GM19035 (cell line): ENCODE measurements around the gene JCAD.
"Not testable (repeated sequence)": the region's sequence is repeated elsewhere in the genome, so short reads cannot be mapped to it uniquely, and the experiment has no call there.

Experiments used
- ATAC-seq: cut with Tn5 transposase; IDR thresholded peaks from one replicate; pipeline ENCODE4 v1.9.1; 2021; ENCODE audit not compliant: unreplicated experiment

Gene JCAD, protein sequence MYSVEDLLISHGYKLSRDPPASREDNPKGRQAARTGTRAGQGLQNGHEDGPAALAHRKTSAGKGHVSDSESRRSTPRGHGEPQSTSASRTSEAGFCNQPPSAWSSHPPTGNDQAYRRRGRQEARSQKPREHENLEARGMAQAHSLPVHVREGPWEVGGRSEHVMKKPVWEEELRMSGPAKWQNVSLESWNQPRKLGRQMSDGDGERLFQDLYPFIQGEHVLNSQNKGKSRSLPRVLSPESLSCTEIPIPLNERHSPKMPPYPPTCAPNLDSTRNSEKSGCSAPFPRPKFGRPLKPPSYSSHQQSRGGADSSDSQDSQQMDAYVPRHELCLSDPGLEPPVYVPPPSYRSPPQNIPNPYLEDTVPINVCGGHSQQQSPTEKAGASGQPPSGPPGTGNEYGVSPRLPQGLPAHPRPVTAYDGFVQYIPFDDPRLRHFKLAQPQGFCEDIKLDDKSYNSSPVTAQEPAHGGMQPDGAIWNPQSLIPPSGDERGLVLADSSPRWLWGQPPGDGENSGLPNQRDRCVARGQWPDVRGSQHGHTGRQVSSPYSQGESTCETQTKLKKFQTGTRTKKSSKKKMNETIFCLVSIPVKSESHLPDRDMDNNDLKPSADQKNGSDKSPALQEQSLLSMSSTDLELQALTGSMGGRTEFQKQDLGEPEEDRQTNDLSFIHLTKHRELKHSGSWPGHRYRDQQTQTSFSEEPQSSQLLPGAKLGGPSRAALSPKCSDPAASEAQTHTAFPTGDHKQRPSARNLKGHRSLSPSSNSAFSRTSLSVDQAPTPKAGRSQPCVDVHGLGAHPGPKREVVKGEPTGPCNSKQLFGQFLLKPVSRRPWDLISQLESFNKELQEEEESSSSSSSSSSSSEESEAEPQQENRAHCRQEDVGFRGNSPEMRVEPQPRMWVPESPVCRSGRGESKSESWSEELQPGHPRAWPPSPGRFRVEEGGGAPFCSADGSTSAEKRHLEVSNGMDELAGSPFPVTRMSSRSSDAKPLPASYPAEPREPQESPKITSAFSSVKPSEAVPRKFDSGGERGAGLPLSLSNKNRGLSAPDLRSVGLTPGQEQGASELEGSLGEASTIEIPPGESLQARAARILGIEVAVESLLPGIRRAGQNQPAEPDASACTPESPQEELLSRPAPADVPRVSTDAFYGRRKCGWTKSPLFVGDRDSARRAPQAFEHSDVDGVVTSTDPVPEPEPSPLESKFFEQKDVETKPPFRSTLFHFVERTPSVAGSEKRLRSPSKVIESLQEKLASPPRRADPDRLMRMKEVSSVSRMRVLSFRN (N-terminal part only)

DNA sequence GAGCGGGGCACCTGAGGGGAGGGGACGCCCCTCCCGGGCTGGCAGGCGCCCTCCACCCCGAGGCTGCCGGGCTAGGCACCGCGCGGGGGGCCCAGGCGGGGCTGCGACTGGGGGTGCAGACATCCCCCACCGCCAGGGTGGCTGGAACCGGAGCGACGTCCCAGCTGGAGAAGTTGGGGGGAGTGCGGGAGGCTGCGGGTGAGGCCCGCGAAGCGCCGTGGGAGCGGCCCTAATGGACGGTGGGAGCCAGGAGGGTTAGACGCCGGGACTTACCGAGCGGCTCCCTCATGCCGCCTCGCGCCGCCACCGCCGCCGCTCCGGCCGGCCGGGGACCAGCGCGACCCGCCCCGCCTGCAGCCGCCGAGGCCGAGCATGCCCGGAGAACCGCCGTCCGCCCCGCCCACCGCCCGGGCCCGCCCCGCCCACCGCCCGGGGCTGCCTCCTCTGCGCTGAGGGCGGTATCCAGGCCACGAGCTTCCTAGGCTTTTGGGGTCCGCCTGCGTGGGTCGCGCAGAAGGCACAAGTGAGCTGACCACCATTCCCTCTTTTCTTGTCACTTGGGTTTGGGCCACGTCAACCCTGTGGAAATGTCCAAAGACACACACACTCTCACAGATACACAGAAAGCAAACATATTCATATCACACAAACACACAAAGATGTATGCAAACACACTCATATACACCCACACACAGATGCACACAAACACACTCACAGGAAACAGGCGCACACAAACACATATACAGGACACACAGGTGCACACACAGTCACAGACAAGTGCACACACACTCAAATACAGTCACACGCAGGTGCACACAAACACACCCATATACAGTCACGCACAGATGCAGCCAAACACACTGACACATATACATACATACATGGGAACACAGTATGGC, at the start of gene JCAD:
JCAD (minus strand) TSS at position 378 of the 899 bp plus-strand sequence. CDS start 11,774 bp downstream, outside the sequence.
- peak; percentile 87 for ATAC-seq

DNA sequence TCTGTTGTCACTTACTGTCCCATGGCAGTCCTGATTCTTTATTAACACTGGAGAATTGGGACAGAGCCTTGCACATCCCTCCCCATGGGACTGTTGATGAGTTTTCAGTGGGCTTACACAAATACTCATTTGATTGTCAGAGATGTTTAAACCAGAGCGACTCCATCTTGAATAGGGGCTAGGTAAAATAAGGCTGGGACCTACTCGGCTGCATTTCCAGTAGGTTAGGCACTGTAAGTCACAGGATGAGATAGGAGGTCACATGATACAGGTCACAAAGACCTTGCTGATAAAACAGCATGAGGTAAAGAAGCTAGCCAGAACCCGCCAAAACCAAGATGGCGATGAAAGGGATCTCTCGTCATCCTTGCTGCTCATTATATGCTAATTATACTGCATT, 47.6 kb upstream of the JCAD start:
- ATAC-seq: no peak

DNA sequence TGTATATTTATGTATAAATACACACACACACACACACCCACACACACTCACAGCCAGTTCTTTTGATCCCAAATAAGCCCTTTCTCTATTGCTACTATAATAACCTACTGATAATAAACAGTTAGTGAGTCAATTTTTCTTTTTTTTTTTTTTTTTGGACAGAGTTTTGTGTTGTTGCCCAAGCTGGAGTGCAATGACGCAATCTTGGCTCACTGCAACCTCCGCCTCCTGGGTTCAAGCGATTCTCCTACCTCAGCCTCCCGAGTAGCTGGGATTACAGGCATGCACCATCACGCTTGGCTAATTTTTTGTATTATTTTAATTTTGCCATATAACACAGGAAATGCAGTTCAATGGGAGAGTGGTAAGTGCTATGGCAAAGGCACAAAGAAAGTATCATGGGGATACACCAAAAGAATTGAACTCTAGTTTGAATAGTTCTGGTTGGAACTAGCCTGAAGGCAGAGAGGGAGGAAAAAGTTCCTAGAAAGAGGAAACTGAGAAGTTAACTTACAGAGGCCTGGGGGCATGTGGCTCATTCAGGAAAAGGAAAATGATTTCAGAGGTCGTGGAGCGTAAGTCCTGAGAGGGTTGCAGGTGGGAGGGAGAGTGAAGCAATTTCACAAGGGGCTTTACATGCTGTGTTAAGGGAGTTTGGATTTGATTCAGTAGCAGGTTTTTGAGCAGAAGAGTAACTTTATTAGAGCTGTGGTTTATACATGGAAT, 44.4 kb upstream of the JCAD start:
- no peak for ATAC-seq

DNA sequence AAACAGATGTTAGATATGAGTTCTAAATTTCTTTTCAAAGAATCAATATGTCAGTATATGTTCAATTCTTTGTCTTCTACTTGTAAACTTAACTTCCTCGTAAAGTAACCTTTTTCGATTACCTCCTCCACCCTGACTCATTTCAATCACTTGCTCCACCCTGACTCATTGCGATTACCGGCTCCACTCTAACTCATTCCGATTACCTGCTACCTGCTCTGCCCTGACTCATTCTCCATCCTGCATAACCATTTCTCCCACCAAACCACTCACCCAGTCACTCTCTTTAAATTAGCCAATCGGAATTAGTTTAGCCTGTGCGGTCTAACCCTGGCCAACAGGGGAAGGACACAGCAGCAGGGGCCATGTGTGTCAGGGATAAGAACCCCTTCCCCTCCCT, 40.3 kb upstream of the JCAD start:
- not testable (repeated sequence) for ATAC-seq

DNA sequence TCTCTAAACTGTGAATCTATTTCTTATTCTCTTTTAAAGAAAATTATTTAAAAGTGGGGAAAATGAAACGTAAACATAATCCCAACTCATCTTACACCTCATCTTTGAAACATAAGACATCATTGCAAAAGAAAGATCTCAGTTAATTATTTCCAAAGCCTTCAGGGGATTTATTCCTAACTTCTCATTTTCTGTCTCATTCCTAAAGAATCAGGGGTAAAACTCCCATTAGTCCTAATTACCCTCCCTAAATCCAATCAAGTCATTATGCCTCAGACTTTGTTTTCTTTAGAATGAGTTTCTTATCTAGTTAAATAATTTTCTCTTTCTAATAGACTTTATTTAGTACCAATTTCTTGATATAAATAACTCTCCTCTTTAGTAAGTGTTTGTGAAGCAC, 39.7 kb upstream of the JCAD start:
- ATAC-seq: no peak

DNA sequence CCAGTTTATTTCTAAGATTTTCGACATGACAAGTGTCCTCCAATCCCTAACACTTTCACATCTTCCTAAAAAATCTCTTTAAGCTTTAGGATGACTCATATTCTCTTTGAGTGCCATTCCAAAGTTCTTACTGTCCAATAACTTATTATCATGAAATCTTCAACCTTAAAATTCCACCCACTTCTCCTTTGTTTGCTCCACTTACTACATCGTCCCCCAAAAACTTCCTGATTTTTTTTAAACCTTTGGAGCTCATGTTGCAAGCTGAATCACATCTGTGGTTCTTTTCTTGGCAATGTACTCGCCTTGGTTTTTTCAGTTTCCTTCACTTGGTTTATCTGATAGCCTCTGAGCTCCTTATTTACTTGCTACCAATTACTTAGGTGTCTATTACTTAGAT, 39.2 kb upstream of the JCAD start:
- ATAC-seq: no peak

DNA sequence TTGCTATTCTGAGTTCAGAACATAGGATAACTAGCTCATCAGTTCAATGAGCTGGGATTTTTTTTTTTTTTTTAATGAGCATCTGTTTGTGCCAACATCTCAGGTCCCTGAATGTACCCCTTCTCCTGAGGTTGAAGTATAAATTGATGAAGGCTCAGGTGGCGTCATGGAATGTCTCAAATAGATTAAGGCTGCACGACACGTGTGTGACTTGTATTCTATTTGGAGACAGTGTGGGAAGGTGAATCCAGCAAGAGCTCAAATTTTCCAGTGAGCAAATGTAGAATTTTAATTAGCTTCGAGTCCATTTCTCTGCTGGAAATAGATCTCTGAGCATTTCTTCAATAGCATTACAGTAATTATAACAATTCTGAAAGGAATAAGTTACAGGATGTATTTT, 37.2 kb upstream of the JCAD start:
- ATAC-seq: no peak

DNA sequence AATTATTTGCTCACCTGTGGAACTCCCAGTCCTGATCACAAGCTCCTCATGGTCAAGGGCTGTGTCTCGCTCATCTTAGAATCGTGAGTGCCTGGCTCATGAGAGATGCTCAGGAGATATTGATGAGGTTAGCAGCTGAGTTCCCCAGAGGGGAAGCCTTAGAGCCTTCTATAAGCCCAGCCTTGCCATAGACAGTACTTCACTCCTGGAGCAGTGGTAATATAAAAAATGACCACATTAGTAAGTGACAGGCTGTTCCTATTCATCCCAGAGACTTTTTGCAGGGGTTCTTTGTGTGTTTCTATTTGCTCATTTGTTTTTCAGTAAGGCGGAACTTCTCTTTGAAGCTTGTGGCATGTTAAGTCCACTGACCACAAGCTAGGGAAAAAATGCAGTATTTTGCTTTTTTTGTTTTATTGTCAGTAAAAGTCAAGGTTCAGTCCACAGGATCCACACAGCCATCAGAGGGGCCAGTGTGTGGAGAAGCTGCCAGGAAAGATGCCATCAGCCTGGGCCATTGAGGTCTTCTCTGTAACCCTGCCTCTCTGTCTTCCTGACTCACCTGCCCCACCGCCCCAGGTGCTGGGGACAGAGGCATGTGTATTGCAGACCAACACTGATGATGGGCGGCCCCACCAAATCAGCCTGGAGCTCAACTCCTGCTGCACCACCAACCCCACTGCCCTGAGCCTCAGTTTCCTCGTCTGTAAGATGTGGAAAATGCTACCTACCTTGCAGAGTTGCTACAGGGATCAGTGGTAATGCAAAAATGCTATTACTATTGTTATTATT, 36.4 kb upstream of the JCAD start:
- ATAC-seq: no peak

DNA sequence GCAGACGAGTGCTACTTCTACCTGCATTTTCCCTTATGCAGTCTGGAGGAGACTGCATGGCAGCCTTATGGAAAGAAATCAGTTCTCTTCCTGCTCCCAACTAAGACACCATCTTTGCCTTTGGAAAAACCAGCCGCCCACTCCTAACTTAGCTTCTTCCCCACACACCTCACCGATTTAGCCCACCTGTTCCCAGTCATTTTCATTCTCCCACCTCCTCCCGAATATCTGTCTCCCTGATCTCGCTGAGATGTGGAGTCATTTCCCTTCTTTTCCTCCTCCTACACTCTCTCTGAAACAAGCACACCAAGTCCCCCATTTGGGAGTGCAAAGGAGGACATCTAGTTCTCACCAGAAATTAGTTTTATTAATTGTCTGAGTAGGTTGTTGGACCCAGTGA, 35.2 kb upstream of the JCAD start:
- ATAC-seq: no peak

DNA sequence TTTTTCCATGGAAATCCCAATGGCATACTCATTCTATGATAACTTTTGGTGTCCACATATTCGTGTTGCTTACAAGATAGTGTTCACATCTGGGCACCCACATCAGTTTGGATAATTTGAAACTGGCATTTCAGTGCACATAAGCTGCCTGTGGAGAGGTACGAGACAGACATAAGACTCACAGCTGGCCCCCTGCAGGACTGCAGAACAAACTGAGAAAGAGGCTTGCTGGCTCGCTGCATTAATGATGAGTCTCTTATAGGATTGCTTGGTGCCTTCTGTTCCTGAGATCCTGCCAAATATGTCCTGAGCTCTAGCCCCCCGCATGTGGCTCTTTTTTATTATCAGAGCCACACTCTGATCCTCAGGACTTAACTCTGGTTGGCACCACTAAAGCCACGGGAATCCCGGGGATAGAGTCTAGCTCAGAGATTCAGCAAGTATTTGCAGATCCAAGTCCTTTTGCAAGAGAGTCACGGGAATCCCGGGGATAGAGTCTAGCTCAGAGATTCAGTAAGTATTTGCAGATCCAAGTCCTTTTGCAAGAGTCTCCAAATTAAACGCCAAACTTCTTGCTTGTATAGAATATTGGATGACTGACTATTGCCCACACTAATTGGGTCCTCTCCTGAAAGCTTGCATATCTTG, 34.0 kb upstream of the JCAD start:
- ATAC-seq: no peak

DNA sequence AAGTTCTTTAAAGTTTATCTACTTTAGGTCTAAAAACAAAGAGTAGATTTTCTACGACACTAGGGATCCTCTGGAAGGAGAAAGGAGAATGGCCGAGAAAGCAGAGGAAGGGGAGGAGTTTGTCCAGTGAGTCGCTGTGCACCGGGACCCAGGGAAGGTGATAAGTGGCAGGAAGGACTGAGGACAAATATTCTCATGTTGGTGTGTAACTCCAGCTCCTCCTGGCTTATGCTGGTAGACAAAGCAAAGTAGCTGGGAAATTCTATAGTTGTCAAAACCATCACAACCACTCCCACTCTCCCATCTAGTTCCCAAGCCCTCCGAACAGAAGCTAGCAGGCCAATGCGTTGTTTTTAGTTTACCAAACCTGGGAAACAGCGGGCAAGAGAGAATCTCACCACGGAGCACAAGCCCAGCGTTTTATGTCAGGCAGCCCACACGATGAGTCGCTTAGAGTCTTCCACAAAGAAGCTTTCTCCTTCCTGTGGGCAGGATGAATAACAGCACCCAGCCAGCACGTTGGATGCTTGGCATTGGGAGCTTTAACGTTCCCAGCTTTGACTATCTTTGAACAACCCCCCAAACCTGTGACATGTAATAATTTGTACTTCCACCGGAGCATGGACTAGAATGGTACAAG, 32.9 kb upstream of the JCAD start:
- no peak for ATAC-seq

DNA sequence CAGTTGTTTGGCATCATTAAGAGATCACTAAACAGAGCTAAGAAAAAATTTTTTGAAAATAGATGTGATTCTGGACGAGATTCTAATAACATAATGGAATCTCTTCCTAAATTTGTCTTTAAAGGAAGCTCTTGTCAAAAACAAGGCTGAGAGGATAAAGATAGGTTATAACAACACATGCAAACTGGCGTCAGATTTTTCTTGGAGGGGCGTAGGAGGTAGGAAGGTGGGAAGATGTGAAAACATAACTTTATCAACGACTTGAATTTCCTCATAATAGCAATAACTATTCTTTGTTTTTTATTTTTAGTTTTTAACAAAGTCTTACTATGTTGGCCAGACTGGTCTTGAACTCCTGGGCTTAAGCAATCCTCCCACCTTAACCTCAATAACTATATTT, 31.8 kb upstream of the JCAD start:
- ATAC-seq: no peak

DNA sequence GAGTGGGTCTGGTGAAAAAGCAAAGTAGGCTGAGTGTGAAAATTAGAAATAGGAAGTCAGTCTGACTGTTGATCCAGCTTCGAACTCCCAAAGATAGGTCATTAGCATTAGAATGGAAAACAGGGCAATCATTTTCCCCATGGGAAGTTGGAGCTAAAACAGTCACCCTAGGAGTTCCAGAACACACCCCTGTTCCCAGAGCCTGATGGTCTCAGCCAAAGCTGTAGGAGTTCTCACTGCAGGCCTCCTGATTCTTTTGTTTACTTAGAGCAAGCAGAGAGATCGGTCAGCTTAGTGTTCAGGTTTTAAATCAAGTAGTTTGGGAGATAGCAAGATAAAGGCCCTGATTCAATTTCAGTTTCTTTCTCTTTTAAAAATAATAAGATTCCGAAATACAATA, 28.8 kb upstream of the JCAD start:
- ATAC-seq: no peak

DNA sequence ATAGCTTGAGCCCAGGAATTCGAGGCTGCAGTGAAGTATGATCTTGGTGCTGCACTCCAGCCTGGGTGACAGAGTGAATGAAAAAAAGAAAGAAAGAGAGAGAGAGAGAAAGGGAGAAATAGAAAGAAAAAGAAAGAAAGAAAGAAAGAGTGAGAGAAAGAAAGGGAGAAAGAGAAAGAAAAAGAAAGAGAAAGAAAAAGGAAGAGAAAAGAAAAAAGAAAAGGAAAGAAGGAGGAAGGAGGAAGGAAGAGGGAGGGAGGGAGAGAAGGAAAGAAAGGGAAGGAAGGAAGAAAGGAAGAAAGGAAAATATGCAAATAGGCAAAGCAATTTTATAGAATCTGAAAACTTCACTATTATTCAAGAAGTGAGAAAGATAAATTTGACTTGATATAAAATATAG, 24.5 kb upstream of the JCAD start:
- no peak for ATAC-seq

DNA sequence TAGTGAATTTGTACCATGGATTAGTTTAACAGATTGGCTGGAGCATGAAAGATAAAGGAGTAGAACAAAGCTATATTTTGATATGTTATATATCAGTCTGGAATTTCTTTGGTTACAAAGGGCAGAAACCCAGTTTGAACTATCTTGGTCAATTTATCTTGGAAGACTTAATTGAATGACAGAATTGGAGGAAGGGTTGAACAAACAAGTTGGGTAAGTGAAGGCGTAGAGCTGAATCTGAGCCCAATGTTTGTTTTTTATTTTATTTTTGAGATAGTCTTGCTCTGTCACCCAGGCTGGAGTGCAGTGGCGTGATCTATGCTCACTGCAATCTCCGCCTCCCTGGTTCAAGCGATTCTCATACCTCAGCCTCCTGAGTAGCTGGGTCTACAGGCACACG, 21.8 kb upstream of the JCAD start:
- no peak for ATAC-seq

DNA sequence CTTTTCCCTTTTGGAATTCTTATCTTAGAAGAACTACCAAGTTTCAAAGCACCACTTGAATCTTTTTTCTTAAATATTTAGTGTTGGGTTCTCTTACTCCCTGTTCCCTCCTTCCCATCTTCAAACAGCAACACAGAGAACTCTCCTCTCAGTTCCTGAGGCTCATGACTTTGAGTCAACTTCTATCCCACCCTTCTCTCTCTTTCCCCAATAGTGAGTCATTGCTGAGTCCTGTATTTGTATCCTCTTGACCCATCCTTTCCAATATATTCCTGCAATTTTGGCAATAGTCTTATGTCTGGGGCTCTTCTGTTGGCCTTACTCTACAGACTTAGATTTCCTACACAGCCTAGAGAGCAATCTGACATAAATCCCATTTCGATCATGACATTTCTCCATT, 20.8 kb upstream of the JCAD start:
- ATAC-seq: no peak

DNA sequence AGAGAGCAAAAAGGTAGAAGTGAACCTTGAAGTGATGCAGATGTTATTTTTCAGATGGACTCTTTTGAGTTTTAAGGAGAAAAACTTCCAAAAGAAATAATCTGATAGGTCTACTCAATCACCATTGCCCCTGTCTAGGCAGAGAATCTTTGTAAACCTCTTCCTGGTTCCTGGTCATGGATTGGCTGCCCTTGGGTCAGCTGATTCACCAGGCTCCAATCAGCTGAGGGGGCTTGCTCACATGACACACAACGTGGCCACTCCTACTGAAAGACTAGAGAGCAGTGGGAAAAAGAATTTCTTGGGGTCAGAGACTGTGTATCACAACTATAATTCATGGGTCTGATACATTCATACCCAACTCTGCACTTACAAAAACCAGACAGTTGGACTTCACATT, 20.0 kb upstream of the JCAD start:
- no peak for ATAC-seq

DNA sequence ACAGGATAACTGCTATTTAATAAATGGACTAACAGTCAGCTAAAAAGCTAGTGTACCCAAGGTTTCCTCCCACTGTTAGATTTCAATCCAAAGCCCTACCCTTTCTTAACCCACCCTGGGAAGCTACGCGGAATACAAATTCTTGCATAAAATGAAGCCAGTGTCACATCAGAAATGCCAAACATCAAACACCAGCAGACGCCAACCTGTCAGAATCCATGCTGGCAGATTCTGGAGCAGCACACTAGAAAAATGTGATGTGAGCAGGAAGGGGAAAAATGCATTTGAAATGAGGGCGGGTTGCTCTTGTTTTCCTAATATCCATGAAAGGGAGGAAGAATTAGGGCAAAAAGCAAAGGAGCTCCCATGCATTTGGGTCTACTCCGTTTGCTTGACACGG, 16.1 kb upstream of the JCAD start:
- ATAC-seq: no peak
